SK-N-SH (cell line): ENCODE measurements around the gene LGR6. TPM values are rescaled to one million over a fixed set of nuclear protein-coding genes. Genes with fewer than 3 reads are reported as not detected.

Source experiments
- CTCF ChIA-PET: fragments of 300-600, 350-600 bp; formaldehyde crosslinking; extraction: SDS; loops from one replicate; lab custom pipeline; 2021; lab: Yijun Ruan, JAX
- POLR2A ChIA-PET: fragments of 350-600 bp; sonication (Branson Sonifier 250); formaldehyde crosslinking; extraction: SDS; loops from one replicate; lab custom pipeline; 2020; ENCODE audit warnings: antibody characterized with exemption, inconsistent platforms; lab: Yijun Ruan, JAX
- DNase-seq: peaks from one replicate; pipeline ENCODE4 v3.0.0; 2012
- H2AFZ ChIP-seq: fragments of 200-600 bp; sonication (generic); 2 replicates; pipeline ENCODE4 v1.8.1; 2016; ENCODE audit warnings: antibody characterized with exemption, mild to moderate bottlenecking, low read depth
- H3F3A ChIP-seq: fragments of 200-600 bp; sonication (generic); replicated peaks from 2 replicates; pipeline ENCODE3; 2016; ENCODE audit warnings: antibody characterized with exemption, mild to moderate bottlenecking; ENCODE audit not compliant: insufficient read depth
- H3K27ac ChIP-seq, 2 experiments: fragments of 200-500 bp in 1 of 2; fragments of 200-600 bp in 1 of 2; sonication (Bioruptor generic) in 1 of 2; sonication (generic), shearing (Covaris generic) in 1 of 2; 2 replicates each; pipeline versions ENCODE4 v1.5.1 to v1.6.1; 2014 to 2016; ENCODE audit warnings: low read depth in 2 of 2, inconsistent platforms in 1 of 2, low read length in 1 of 2, mild to moderate bottlenecking in 1 of 2, mixed read lengths in 1 of 2
- H3K27me3 ChIP-seq: fragments of 200-600 bp; sonication (generic), shearing (Covaris generic); 2 replicates; pipeline ENCODE4 v1.6.1; 2016; ENCODE audit warnings: mixed run types; ENCODE audit not compliant: insufficient read depth
- H3K36me3 ChIP-seq, 2 experiments: fragments of 200-500 bp in 1 of 2; fragments of 200-600 bp in 1 of 2; sonication (Bioruptor generic) in 1 of 2; sonication (generic) in 1 of 2; replicated peaks in 1 of 2; 2 replicates each; pipeline versions ENCODE3 to v1.5.1; 2014 to 2016; ENCODE audit warnings: low read length in 1 of 2, mild to moderate bottlenecking in 1 of 2; ENCODE audit not compliant: insufficient read depth in 2 of 2, control insufficient read depth in 1 of 2
- H3K4me1 ChIP-seq, 2 experiments: fragments of 200-500 bp in 1 of 2; fragments of 200-600 bp in 1 of 2; sonication (Bioruptor generic) in 1 of 2; sonication (generic), shearing (Covaris generic) in 1 of 2; 2 replicates each; pipeline versions ENCODE4 v1.5.1 to v1.6.1; 2014 to 2016; ENCODE audit warnings: low read depth in 1 of 2, low read length in 1 of 2, mixed run types in 1 of 2; ENCODE audit not compliant: insufficient read depth in 2 of 2, control insufficient read depth in 1 of 2
- H3K4me2 ChIP-seq: fragments of 200-600 bp; sonication (generic), shearing (Covaris generic); 2 replicates; pipeline ENCODE4 v1.6.1; 2017; ENCODE audit warnings: mixed run types
- H3K4me3 ChIP-seq, 2 experiments: fragments of 200-500 bp in 1 of 2; fragments of 200-600 bp in 1 of 2; sonication (Bioruptor generic) in 1 of 2; sonication (generic), shearing (Covaris generic) in 1 of 2; 2 replicates each; pipeline versions ENCODE4 v1.5.1 to v1.8.1; 2014 to 2016; ENCODE audit warnings: low read depth in 2 of 2, inconsistent platforms in 1 of 2, low read length in 1 of 2, mild to moderate bottlenecking in 1 of 2, mixed read lengths in 1 of 2, moderate library complexity in 1 of 2
- H3K79me2 ChIP-seq: fragments of 200-600 bp; sonication (generic); 2 replicates; pipeline ENCODE4 v1.8.1; 2017; ENCODE audit warnings: mild to moderate bottlenecking; ENCODE audit not compliant: insufficient read depth
- H3K9ac ChIP-seq: fragments of 200-600 bp; sonication (generic); 2 replicates; pipeline ENCODE4 v1.6.1; 2017; ENCODE audit warnings: mixed run types
- H3K9me2 ChIP-seq: fragments of 200-600 bp; sonication (generic); 2 replicates; pipeline ENCODE4 v1.6.1; 2017; ENCODE audit warnings: mixed run types
- H3K9me3 ChIP-seq: fragments of 200-600 bp; sonication (generic); 2 replicates; pipeline ENCODE4 v1.6.1; 2017; ENCODE audit warnings: mixed run types, mild to moderate bottlenecking, moderate library complexity
- H4K20me1 ChIP-seq: fragments of 200-600 bp; sonication (generic); 2 replicates; pipeline ENCODE4 v1.6.1; 2017; ENCODE audit warnings: mild to moderate bottlenecking, mixed run types; ENCODE audit not compliant: insufficient read depth
- CHD2 ChIP-seq: fragments of 150-350 bp; IDR thresholded peaks from 2 replicates; pipeline ENCODE4 v1.6.1; 2018; ENCODE audit warnings: low read length; ENCODE audit not compliant: partially characterized antibody
- EP300 ChIP-seq, 2 experiments: IDR thresholded peaks; 2 replicates each; pipeline versions ENCODE4 v1.4.0 to v1.6.1; 2012; ENCODE audit warnings: borderline replicate concordance in 1 of 2, low read depth in 1 of 2, low read length in 1 of 2
- FOSL2 ChIP-seq: IDR thresholded peaks from 2 replicates; pipeline ENCODE4 v1.4.0; 2012; ENCODE audit warnings: low read depth, mild to moderate bottlenecking, moderate library complexity, borderline replicate concordance
- FOXJ3 ChIP-seq: sonication (generic); formaldehyde crosslinking; IDR thresholded peaks from 2 replicates; pipeline ENCODE4 v1.5.1; 2020; ENCODE audit warnings: mild to moderate bottlenecking, missing genetic modification reagents
- FOXM1 ChIP-seq: IDR thresholded peaks from 2 replicates; pipeline ENCODE4 v1.4.0; 2012; ENCODE audit warnings: low read depth, mild to moderate bottlenecking
- GABPA ChIP-seq: IDR thresholded peaks from 2 replicates; pipeline ENCODE4 v1.4.0; 2012; ENCODE audit warnings: low read depth, mild to moderate bottlenecking
- GATA2 ChIP-seq: sonication (generic); formaldehyde crosslinking; IDR thresholded peaks from 2 replicates; pipeline ENCODE4 v1.5.0; 2020; ENCODE audit warnings: mild to moderate bottlenecking, missing genetic modification reagents
- JUND ChIP-seq: IDR thresholded peaks from 2 replicates; pipeline ENCODE4 v1.4.0; 2012
- MXI1 ChIP-seq: IDR thresholded peaks from 2 replicates; pipeline ENCODE4 v1.6.1; 2012; ENCODE audit warnings: mild to moderate bottlenecking, low read depth, low read length, improper control_type of control experiment
- NFIC ChIP-seq: IDR thresholded peaks from 2 replicates; pipeline ENCODE4 v1.4.0; 2012; ENCODE audit warnings: borderline replicate concordance
- NRF1 ChIP-seq: IDR thresholded peaks from 2 replicates; pipeline ENCODE4 v1.6.1; 2012; ENCODE audit warnings: low read depth, mild to moderate bottlenecking, low read length
- RAD21 ChIP-seq: IDR thresholded peaks from 2 replicates; pipeline ENCODE4 v1.6.1; 2012; ENCODE audit warnings: mild to moderate bottlenecking, low read length
- SIN3A ChIP-seq: IDR thresholded peaks from 2 replicates; pipeline ENCODE4 v1.6.1; 2012; ENCODE audit warnings: low read depth, mild to moderate bottlenecking, low read length, moderate library complexity, borderline replicate concordance
- SMC3 ChIP-seq: IDR thresholded peaks from 2 replicates; pipeline ENCODE4 v1.6.1; 2012; ENCODE audit warnings: low read depth, low read length, improper control_type of control experiment
- TCF12 ChIP-seq: IDR thresholded peaks from 2 replicates; pipeline ENCODE4 v1.4.0; 2012
- YY1 ChIP-seq: IDR thresholded peaks from 2 replicates; pipeline ENCODE4 v1.4.0; 2012; ENCODE audit warnings: low read depth, mild to moderate bottlenecking
- WGBS: methylation state at CpG from one replicate; pipeline ENCODE4 v1.1.6; 2017; ENCODE audit warnings: low lambda C conversion rate; 5-methylcytosine and 5-hydroxymethylcytosine counted together
- polyA plus RNA-seq, 3 experiments: library from polyadenylated mRNA; depleted of rRNA; stranded (reverse); fragments of >200 nt; gene quantifications; 2 replicates each; pipeline ENCODE4 v1.2.3, GENCODE V29; 2012
- TF ChIP-seq, protein P1 (sequence below): fragments of 200-600 bp; sonication (generic); IDR thresholded peaks from 2 replicates; pipeline ENCODE4 v1.6.1; 2017; ENCODE audit warnings: antibody characterized with exemption, mild to moderate bottlenecking, moderate library complexity
- TF ChIP-seq, protein P2 (sequence below): IDR thresholded peaks from 2 replicates; pipeline ENCODE4 v1.6.1; 2012; ENCODE audit warnings: mild to moderate bottlenecking, low read depth, low read length, moderate library complexity
- TF ChIP-seq, protein P3 (sequence below): IDR thresholded peaks from 2 replicates; pipeline ENCODE4 v1.4.0; 2012; ENCODE audit warnings: low read depth, borderline replicate concordance
- TF ChIP-seq, protein P4 (sequence below): IDR thresholded peaks from 2 replicates; pipeline ENCODE4 v1.4.0; 2012; ENCODE audit warnings: low read depth, borderline replicate concordance
- TF ChIP-seq, protein P5 (sequence below): IDR thresholded peaks from 2 replicates; pipeline ENCODE4; 2012

Gene LGR6
- polyA plus RNA-seq, 1 of the 3 experiments (the other 2 are of a cell fraction), result 0.03 TPM

DNA sequence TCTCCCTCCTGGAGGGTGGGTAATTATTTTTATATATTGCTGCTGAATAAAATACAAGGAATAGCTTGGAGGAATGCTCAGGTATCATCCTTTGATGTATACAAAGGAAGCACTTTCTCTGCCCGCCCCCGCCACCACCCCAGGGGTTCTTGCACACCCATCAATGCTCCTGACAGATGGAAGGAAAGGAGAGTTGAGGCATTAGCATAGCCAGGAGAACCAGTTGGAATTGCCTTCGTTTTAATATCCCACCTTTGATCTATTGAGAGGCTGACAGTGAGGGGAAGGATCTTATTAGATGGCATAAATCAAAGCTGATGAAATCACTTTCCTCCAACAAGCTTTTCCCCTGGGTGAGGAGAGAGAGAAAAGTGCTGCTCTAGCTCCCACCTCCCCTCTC lies 71.1 kb downstream of the LGR6 start (continued):
- TF ChIP-seq, protein P1, sequence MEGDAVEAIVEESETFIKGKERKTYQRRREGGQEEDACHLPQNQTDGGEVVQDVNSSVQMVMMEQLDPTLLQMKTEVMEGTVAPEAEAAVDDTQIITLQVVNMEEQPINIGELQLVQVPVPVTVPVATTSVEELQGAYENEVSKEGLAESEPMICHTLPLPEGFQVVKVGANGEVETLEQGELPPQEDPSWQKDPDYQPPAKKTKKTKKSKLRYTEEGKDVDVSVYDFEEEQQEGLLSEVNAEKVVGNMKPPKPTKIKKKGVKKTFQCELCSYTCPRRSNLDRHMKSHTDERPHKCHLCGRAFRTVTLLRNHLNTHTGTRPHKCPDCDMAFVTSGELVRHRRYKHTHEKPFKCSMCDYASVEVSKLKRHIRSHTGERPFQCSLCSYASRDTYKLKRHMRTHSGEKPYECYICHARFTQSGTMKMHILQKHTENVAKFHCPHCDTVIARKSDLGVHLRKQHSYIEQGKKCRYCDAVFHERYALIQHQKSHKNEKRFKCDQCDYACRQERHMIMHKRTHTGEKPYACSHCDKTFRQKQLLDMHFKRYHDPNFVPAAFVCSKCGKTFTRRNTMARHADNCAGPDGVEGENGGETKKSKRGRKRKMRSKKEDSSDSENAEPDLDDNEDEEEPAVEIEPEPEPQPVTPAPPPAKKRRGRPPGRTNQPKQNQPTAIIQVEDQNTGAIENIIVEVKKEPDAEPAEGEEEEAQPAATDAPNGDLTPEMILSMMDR, result no peak
- TF ChIP-seq NFIC, result no peak
- no peak for TF ChIP-seq NRF1
- TF ChIP-seq, all 33 proteins: peak for 0

DNA sequence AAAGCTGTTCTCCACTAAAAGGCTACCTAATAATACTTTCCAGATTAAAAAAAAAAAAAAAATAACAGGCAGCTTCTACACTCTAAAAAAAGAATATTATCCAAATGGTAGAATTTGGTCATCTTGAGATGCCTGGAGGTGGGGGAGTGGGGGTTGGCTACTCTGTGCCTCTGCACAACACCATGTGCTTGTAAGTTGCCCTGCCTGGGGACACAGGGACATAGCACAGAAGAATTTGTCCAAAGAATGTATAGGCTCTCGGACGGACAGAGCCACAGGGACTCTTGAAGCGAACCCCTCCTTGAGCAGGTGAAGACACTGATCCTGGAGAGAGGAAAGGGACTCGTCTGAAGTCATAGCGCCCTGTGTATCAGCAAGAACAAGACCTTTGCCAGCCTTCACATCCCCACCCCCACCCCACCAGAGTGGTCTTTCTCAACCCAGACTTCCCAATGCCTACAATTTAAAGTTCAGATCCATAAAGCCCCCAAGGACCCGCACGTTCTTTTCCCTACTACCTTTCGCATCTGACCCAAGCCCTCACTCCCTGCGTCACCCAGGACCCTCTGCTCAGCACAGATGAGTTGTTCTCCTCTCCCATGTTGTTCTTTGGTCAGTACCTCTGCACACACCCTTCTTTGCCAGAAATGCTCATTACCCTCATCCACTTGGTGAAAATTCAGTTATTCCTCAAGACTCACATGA lies 72.6 kb downstream of the LGR6 start:
- Histone ChIP-seq H3K4me2 (no peak overlapping the region), H3K27me3 (peaks cover 54% of the 10 kb centered on the region), H3K9me3 (no peaks in the 10 kb centered on the region), H3K4me3 (no peak overlapping the region), H3K36me3 (no peaks in the 10 kb centered on the region), H3K9me2 (no peaks in the 10 kb centered on the region), H4K20me1 (no peaks in the 10 kb centered on the region), H3K27ac (no peak overlapping the region), H3K79me2 (no peaks in the 10 kb centered on the region), H3K9ac (no peak overlapping the region), H3K4me1 (peaks cover 0 to 7% of the 10 kb centered on the region in 2 experiments; a peak in 1 of 4 replicates), H3F3A (no peaks in the 10 kb centered on the region), H2AFZ (no peak overlapping the region)
- 70% methylated on average over 9 of the region's 9 CpGs for WGBS
- ChIA-PET CTCF (interaction anchor here (1.3 to 3.1 kb wide), 3 partner anchors 11 to 73 kb away, joined by 4 to 11 read pairs (median 6); partner anchors contain the start of gene LGR6), POLR2A (no interaction called here)
- TF ChIP-seq MXI1, result no peak
- no peak for TF ChIP-seq EP300 (IDR thresholded peaks at IDR 0.05; ENCODE audit: borderline replicate concordance in 1 of 2, low read depth in 1 of 2, low read length in 1 of 2)
- TF ChIP-seq, protein P2, sequence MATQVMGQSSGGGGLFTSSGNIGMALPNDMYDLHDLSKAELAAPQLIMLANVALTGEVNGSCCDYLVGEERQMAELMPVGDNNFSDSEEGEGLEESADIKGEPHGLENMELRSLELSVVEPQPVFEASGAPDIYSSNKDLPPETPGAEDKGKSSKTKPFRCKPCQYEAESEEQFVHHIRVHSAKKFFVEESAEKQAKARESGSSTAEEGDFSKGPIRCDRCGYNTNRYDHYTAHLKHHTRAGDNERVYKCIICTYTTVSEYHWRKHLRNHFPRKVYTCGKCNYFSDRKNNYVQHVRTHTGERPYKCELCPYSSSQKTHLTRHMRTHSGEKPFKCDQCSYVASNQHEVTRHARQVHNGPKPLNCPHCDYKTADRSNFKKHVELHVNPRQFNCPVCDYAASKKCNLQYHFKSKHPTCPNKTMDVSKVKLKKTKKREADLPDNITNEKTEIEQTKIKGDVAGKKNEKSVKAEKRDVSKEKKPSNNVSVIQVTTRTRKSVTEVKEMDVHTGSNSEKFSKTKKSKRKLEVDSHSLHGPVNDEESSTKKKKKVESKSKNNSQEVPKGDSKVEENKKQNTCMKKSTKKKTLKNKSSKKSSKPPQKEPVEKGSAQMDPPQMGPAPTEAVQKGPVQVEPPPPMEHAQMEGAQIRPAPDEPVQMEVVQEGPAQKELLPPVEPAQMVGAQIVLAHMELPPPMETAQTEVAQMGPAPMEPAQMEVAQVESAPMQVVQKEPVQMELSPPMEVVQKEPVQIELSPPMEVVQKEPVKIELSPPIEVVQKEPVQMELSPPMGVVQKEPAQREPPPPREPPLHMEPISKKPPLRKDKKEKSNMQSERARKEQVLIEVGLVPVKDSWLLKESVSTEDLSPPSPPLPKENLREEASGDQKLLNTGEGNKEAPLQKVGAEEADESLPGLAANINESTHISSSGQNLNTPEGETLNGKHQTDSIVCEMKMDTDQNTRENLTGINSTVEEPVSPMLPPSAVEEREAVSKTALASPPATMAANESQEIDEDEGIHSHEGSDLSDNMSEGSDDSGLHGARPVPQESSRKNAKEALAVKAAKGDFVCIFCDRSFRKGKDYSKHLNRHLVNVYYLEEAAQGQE, result no peak
- TF ChIP-seq TCF12, result no peak
- TF ChIP-seq, protein P3, sequence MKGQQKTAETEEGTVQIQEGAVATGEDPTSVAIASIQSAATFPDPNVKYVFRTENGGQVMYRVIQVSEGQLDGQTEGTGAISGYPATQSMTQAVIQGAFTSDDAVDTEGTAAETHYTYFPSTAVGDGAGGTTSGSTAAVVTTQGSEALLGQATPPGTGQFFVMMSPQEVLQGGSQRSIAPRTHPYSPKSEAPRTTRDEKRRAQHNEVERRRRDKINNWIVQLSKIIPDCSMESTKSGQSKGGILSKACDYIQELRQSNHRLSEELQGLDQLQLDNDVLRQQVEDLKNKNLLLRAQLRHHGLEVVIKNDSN, result no peak
- TF ChIP-seq GATA2, result no peak
- no peak for TF ChIP-seq SMC3
- no peak for TF ChIP-seq FOXM1
- TF ChIP-seq JUND, result no peak
- TF ChIP-seq FOXJ3 (CRISPR knock-in tag), result no peak
- TF ChIP-seq, protein P4, sequence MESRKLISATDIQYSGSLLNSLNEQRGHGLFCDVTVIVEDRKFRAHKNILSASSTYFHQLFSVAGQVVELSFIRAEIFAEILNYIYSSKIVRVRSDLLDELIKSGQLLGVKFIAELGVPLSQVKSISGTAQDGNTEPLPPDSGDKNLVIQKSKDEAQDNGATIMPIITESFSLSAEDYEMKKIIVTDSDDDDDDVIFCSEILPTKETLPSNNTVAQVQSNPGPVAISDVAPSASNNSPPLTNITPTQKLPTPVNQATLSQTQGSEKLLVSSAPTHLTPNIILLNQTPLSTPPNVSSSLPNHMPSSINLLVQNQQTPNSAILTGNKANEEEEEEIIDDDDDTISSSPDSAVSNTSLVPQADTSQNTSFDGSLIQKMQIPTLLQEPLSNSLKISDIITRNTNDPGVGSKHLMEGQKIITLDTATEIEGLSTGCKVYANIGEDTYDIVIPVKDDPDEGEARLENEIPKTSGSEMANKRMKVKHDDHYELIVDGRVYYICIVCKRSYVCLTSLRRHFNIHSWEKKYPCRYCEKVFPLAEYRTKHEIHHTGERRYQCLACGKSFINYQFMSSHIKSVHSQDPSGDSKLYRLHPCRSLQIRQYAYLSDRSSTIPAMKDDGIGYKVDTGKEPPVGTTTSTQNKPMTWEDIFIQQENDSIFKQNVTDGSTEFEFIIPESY, result no peak
- TF ChIP-seq RAD21, result no peak
- no peak for TF ChIP-seq NRF1
- TF ChIP-seq GABPA, result no peak
- TF ChIP-seq FOSL2, result no peak
- no peak for TF ChIP-seq NFIC
- no peak for TF ChIP-seq CHD2
- TF ChIP-seq, protein P5, sequence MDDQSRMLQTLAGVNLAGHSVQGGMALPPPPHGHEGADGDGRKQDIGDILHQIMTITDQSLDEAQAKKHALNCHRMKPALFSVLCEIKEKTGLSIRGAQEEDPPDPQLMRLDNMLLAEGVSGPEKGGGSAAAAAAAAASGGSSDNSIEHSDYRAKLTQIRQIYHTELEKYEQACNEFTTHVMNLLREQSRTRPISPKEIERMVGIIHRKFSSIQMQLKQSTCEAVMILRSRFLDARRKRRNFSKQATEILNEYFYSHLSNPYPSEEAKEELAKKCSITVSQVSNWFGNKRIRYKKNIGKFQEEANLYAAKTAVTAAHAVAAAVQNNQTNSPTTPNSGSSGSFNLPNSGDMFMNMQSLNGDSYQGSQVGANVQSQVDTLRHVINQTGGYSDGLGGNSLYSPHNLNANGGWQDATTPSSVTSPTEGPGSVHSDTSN, result no peak
- TF ChIP-seq SIN3A, result no peak
- no peak for TF ChIP-seq YY1
- DNase-seq, result no peak
